HepG2 (cell line): Measurements from ENCODE around the gene SIX4. TPM values are rescaled to one million over a fixed set of nuclear protein-coding genes. Genes with fewer than 3 reads are reported as not detected.

Source experiments
- ADNP ChIP-seq: sonication (generic); formaldehyde crosslinking; IDR thresholded peaks from 2 replicates; pipeline ENCODE4 v1.4.0; 2020; ENCODE audit warnings: missing genetic modification reagents
- AKAP8 ChIP-seq: sonication (generic); formaldehyde crosslinking; IDR thresholded peaks from 2 replicates; pipeline ENCODE4 v1.5.1; 2020; ENCODE audit warnings: mild to moderate bottlenecking, missing genetic modification reagents
- FOXP1 ChIP-seq, 2 experiments: fragments of 450-650 bp in 1 of 2; IDR thresholded peaks; 2 replicates each; pipeline ENCODE4 v1.6.1; 2017 to 2018; ENCODE audit warnings: antibody characterized with exemption in 1 of 2
- GABPB1 ChIP-seq: IDR thresholded peaks from 2 replicates; pipeline ENCODE4 v1.6.1; 2016; ENCODE audit warnings: mild to moderate bottlenecking, missing genetic modification reagents, moderate library complexity, missing compliant biosample characterization
- HDAC1 ChIP-seq: sonication (generic); formaldehyde crosslinking; IDR thresholded peaks from 2 replicates; pipeline ENCODE4 v1.5.1; 2020; ENCODE audit warnings: mild to moderate bottlenecking, missing genetic modification reagents
- HNRNPL ChIP-seq: fragments of 200-400 bp; formaldehyde crosslinking; IDR thresholded peaks from 2 replicates; pipeline ENCODE4 v1.6.1; 2017; ENCODE audit warnings: mild to moderate bottlenecking, low read depth, low read length
- JUN ChIP-seq: sonication (generic); formaldehyde crosslinking; IDR thresholded peaks from 2 replicates; pipeline ENCODE4 v1.4.0; 2020; ENCODE audit warnings: mild to moderate bottlenecking, missing genetic modification reagents
- KDM2A ChIP-seq: sonication (generic); formaldehyde crosslinking; IDR thresholded peaks from 2 replicates; pipeline ENCODE4 v1.4.0; 2020; ENCODE audit warnings: low read depth, missing genetic modification reagents, borderline replicate concordance
- KLF11 ChIP-seq: IDR thresholded peaks from 2 replicates; pipeline ENCODE4 v1.6.1; 2016; ENCODE audit warnings: missing compliant biosample characterization
- MED8 ChIP-seq: sonication (generic); formaldehyde crosslinking; IDR thresholded peaks from 2 replicates; pipeline ENCODE4 v1.8.1; 2023; ENCODE audit warnings: mild to moderate bottlenecking, missing genetic modification reagents; ENCODE audit not compliant: insufficient replicate concordance
- PHB2 ChIP-seq: fragments of 450-650 bp; IDR thresholded peaks from 2 replicates; pipeline ENCODE4 v1.6.1; 2018; ENCODE audit not compliant: partially characterized antibody
- PRPF4 ChIP-seq: fragments of 200-400 bp; formaldehyde crosslinking; IDR thresholded peaks from 2 replicates; pipeline ENCODE4 v1.6.1; 2016; ENCODE audit warnings: low read length, low read depth; ENCODE audit not compliant: poor library complexity, severe bottlenecking
- RBM39 ChIP-seq: fragments of 200-400 bp; formaldehyde crosslinking; IDR thresholded peaks from one replicate; pipeline ENCODE4 v1.6.1; 2018; ENCODE audit warnings: antibody characterized with exemption, mild to moderate bottlenecking, low read depth, low read length; ENCODE audit not compliant: poor library complexity, severe bottlenecking
- SAFB2 ChIP-seq: sonication (generic); formaldehyde crosslinking; IDR thresholded peaks from 2 replicates; pipeline ENCODE4 v1.5.1; 2020; ENCODE audit warnings: missing genetic modification reagents, low read depth, mild to moderate bottlenecking, borderline replicate concordance
- SAP130 ChIP-seq: IDR thresholded peaks from 2 replicates; pipeline ENCODE4 v1.6.1; 2016; ENCODE audit warnings: low read depth
- SMAD1 ChIP-seq: sonication (generic); formaldehyde crosslinking; IDR thresholded peaks from 2 replicates; pipeline ENCODE4 v1.4.0; 2020; ENCODE audit warnings: missing genetic modification reagents, low read depth, mild to moderate bottlenecking, borderline replicate concordance
- TOE1 ChIP-seq: sonication (generic); formaldehyde crosslinking; IDR thresholded peaks from 2 replicates; pipeline ENCODE4 v1.4.0; 2020; ENCODE audit warnings: mild to moderate bottlenecking, missing genetic modification reagents
- TSC22D2 ChIP-seq: sonication (generic); formaldehyde crosslinking; IDR thresholded peaks from 2 replicates; pipeline ENCODE4 v1.5.1; 2020; ENCODE audit warnings: missing genetic modification reagents, mild to moderate bottlenecking, borderline replicate concordance
- ZMYM4 ChIP-seq: sonication (generic); formaldehyde crosslinking; IDR thresholded peaks from 2 replicates; pipeline ENCODE4 v1.8.1; 2023; ENCODE audit warnings: mild to moderate bottlenecking, missing genetic modification reagents
- ZNF30 ChIP-seq: sonication (generic); formaldehyde crosslinking; IDR thresholded peaks from 2 replicates; pipeline ENCODE4 v1.5.0; 2020; ENCODE audit warnings: mild to moderate bottlenecking, missing genetic modification reagents
- ZNF674 ChIP-seq: sonication (generic); formaldehyde crosslinking; IDR thresholded peaks from 2 replicates; pipeline ENCODE4 v1.5.0; 2020; ENCODE audit warnings: low read depth, mild to moderate bottlenecking, missing genetic modification reagents
- ZNF749 ChIP-seq: sonication (generic); formaldehyde crosslinking; IDR thresholded peaks from 2 replicates; pipeline ENCODE4 v1.8.0; 2022; ENCODE audit warnings: mild to moderate bottlenecking, missing genetic modification reagents, moderate library complexity, borderline replicate concordance
- ZNF773 ChIP-seq: sonication (generic); formaldehyde crosslinking; IDR thresholded peaks from 2 replicates; pipeline ENCODE4 v1.4.0; 2020; ENCODE audit warnings: missing genetic modification reagents, borderline replicate concordance
- ZSCAN25 ChIP-seq: sonication (generic); formaldehyde crosslinking; IDR thresholded peaks from 2 replicates; pipeline ENCODE4 v1.8.0; 2022; ENCODE audit warnings: mild to moderate bottlenecking, missing genetic modification reagents
- ZSCAN9 ChIP-seq: IDR thresholded peaks from 2 replicates; pipeline ENCODE4 v1.6.1; 2016; ENCODE audit warnings: borderline replicate concordance
- polyA plus RNA-seq, 8 experiments: library from polyadenylated mRNA; depleted of rRNA in 3 of 8; stranded (reverse) in 7 of 8; unstranded in 1 of 8; fragments of >200 nt; fragmentation: Illumina TruSeq in 4 of 8; extraction: Trizol in 4 of 8; gene quantifications; 2 replicates each; pipeline versions ENCODE4 v1.2.1 to v1.2.3, GENCODE V29; 2011 to 2016; ENCODE audit warnings: low read depth in 4 of 8, missing spikeins in 1 of 8, mixed read lengths in 1 of 8; ENCODE audit not compliant: insufficient read depth in 1 of 8
- total RNA-seq, 5 experiments: library from RNA; depleted of rRNA; stranded (reverse); fragments of >200 nt; fragmentation: Illumina TruSeq; extraction: Trizol; gene quantifications; 2 replicates each; pipeline ENCODE4 v1.2.3, GENCODE V29; 2016; ENCODE audit warnings: low read depth in 1 of 5
- TF ChIP-seq, protein P1 (sequence below): sonication (generic); formaldehyde crosslinking; IDR thresholded peaks from 2 replicates; pipeline ENCODE4 v1.8.1; 2023; ENCODE audit warnings: missing genetic modification reagents, inconsistent platforms, borderline replicate concordance
- TF ChIP-seq, protein P2 (sequence below): sonication (generic); formaldehyde crosslinking; IDR thresholded peaks from 2 replicates; pipeline ENCODE4 v1.4.0; 2020; ENCODE audit warnings: missing genetic modification reagents
- TF ChIP-seq, protein P3 (sequence below): sonication (generic); formaldehyde crosslinking; IDR thresholded peaks from 2 replicates; pipeline ENCODE4 v1.8.1; 2023; ENCODE audit warnings: mild to moderate bottlenecking, missing genetic modification reagents, borderline replicate concordance

The SIX4 gene
- total and polyA plus RNA-seq, 2 of the 13 experiments (the other 11 are each of a cell fraction or from before 2014, with no cell fraction given): 5.0 to 6.0 TPM

DNA sequence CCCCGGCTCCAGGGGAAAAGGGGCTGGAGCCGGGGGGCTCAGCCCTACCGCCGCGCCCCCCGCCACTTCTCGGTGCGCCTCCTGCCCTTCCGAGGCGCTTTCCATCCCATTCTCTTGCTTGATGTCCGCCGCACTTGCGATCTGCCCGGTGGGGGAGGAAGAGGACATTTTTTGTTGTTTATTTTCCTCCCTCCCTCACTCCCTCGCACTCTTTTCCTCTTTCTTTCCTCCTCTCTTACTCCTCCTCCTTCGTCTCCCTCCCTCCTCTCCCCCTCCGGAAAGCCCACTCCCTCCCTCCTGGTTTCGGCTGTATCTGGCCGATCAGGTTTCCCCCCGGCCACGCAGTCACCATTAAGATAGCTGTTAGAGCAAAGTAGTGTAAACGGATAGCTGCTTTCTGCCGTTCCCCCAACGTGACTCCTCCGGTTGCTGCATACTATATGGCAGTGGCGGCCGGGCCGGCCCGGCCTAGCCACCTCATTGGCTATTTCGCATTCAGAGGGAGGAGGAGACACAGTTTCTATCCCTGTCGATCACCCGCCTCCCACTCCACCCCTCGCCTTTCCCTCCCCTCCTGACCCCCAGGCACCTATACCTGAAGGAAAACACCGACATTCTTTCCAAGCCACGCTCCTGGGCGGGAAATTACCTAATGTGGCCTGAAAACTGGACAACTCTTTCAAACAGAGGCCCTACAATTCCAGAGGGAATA, at the start of gene SIX4 (continued):
- TF ChIP-seq ZNF674 (CRISPR knock-in tag) (no peak), KLF11 (CRISPR knock-in tag) (0 out of 2 replicates have a peak, but pooled peaks have one; percentile 40), HDAC1 (CRISPR knock-in tag) (no peak), ZNF749 (no peak), TOE1 (no peak), TSC22D2 (CRISPR knock-in tag) (no peak), ADNP (no peak), ZMYM4 (CRISPR knock-in tag) (peak; percentile 56), GABPB1 (CRISPR knock-in tag) (no peak), SAP130 (CRISPR knock-in tag) (peak; percentile 90), HNRNPL (no peak), RBM39 (no peak), PRPF4 (no peak), ZSCAN9 (peak; percentile 38; the same call in 1 of the 2 replicates), AKAP8 (CRISPR knock-in tag) (peak; percentile 42; the same call in 1 of the 2 replicates), JUN (CRISPR knock-in tag) (no peak), SAFB2 (CRISPR knock-in tag) (no peak), PHB2 (no peak), ZNF30 (no peak), ZNF773 (no peak), ZSCAN25 (CRISPR knock-in tag) (0 out of 2 replicates have a peak, but pooled peaks have one; percentile 45), FOXP1 (IDR thresholded peaks at IDR 0.05) (no peak), FOXP1 (CRISPR knock-in tag; IDR thresholded peaks at IDR 0.05) (no peak), SMAD1 (CRISPR knock-in tag) (no peak), KDM2A (peak; percentile 65; the same call in 1 of the 2 replicates), MED8 (CRISPR knock-in tag) (no peak)
- TF ChIP-seq, protein P1, sequence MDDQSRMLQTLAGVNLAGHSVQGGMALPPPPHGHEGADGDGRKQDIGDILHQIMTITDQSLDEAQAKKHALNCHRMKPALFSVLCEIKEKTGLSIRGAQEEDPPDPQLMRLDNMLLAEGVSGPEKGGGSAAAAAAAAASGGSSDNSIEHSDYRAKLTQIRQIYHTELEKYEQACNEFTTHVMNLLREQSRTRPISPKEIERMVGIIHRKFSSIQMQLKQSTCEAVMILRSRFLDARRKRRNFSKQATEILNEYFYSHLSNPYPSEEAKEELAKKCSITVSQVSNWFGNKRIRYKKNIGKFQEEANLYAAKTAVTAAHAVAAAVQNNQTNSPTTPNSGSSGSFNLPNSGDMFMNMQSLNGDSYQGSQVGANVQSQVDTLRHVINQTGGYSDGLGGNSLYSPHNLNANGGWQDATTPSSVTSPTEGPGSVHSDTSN (CRISPR knock-in tag): no peak
- TF ChIP-seq, protein P2, sequence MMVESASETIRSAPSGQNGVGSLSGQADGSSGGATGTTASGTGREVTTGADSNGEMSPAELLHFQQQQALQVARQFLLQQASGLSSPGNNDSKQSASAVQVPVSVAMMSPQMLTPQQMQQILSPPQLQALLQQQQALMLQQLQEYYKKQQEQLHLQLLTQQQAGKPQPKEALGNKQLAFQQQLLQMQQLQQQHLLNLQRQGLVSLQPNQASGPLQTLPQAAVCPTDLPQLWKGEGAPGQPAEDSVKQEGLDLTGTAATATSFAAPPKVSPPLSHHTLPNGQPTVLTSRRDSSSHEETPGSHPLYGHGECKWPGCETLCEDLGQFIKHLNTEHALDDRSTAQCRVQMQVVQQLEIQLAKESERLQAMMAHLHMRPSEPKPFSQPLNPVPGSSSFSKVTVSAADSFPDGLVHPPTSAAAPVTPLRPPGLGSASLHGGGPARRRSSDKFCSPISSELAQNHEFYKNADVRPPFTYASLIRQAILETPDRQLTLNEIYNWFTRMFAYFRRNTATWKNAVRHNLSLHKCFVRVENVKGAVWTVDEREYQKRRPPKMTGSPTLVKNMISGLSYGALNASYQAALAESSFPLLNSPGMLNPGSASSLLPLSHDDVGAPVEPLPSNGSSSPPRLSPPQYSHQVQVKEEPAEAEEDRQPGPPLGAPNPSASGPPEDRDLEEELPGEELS (CRISPR knock-in tag): 0 out of 2 replicates have a peak, but pooled peaks have one; percentile 21
- TF ChIP-seq, protein P3, sequence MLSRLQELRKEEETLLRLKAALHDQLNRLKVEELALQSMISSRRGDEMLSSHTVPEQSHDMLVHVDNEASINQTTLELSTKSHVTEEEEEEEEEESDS (CRISPR knock-in tag): no peak
